ENCODE measurements around the gene TCERG1L. TPM values are rescaled to one million over a fixed set of nuclear protein-coding genes. Genes with fewer than 3 reads are reported as not detected.

The TCERG1L gene
- total RNA-seq, 1 donor from 2014 or later: 0.46 TPM

GRCh38 chr10:131314799-131315198 lies 3.3 kb upstream of the TCERG1L start:
- H3K36me3 ChIP-seq (ENCODE audit: control insufficient read depth, insufficient read depth, low read length): no peaks in the 10 kb centered on the region
- peaks cover 23% of the 10 kb centered on the region for H3K27me3 ChIP-seq (ENCODE audit: control insufficient read depth, insufficient read depth, low read length)
- no peak for DNase-seq (ENCODE audit: low read depth)
- no peak overlapping the region for H3K4me3 ChIP-seq (ENCODE audit: low read depth, low read length)
- TF ChIP-seq, protein P1, sequence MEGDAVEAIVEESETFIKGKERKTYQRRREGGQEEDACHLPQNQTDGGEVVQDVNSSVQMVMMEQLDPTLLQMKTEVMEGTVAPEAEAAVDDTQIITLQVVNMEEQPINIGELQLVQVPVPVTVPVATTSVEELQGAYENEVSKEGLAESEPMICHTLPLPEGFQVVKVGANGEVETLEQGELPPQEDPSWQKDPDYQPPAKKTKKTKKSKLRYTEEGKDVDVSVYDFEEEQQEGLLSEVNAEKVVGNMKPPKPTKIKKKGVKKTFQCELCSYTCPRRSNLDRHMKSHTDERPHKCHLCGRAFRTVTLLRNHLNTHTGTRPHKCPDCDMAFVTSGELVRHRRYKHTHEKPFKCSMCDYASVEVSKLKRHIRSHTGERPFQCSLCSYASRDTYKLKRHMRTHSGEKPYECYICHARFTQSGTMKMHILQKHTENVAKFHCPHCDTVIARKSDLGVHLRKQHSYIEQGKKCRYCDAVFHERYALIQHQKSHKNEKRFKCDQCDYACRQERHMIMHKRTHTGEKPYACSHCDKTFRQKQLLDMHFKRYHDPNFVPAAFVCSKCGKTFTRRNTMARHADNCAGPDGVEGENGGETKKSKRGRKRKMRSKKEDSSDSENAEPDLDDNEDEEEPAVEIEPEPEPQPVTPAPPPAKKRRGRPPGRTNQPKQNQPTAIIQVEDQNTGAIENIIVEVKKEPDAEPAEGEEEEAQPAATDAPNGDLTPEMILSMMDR (IDR thresholded peaks at IDR 0.05; ENCODE audit: insufficient read depth, low read length, poor library complexity, severe bottlenecking): no peak

DNA sequence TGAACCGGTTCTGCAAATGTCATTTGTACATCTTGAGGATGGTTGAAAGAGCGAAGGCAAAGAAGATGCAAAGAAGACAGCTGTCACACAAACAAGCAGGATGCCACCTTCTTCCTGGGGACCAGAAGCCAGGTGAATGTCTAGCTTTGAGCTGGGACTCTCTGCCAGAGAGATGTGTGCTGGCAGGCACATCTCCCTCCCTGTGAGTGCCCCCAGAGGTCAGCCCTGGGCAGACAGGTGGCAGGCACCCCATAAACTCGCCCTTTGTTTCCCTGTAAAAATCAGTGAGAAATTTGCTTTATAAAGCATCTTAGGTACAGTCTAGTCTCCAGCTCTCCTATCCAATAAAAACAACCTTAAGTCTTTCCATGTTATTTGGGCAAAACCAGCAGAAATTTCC lies 2.6 kb upstream of the TCERG1L start:
- DNase-seq (ENCODE audit: low read depth): no peak
- TF ChIP-seq, protein P1 (IDR thresholded peaks at IDR 0.05; ENCODE audit: insufficient read depth, low read length, poor library complexity, severe bottlenecking): no peak
- Histone ChIP-seq H3K27me3 (ENCODE audit: control insufficient read depth, insufficient read depth, low read length) (peaks cover 23% of the 10 kb centered on the region), H3K36me3 (ENCODE audit: control insufficient read depth, insufficient read depth, low read length) (no peaks in the 10 kb centered on the region), H3K4me3 (ENCODE audit: low read depth, low read length) (no peak overlapping the region)

- H3K4me3 ChIP-seq (ENCODE audit: low read depth, low read length): no peak overlapping the region
- no peaks in the 10 kb centered on the region for H3K36me3 ChIP-seq (ENCODE audit: control insufficient read depth, insufficient read depth, low read length)
- TF ChIP-seq, protein P1 (IDR thresholded peaks at IDR 0.05; ENCODE audit: insufficient read depth, low read length, poor library complexity, severe bottlenecking): no peak
- no peak for DNase-seq (ENCODE audit: low read depth)
- peaks cover 23% of the 10 kb centered on the region for H3K27me3 ChIP-seq (ENCODE audit: control insufficient read depth, insufficient read depth, low read length)
These were observed 1.9 kb upstream of the TCERG1L start for GRCh38 chr10:131313377-131313776.

DNA sequence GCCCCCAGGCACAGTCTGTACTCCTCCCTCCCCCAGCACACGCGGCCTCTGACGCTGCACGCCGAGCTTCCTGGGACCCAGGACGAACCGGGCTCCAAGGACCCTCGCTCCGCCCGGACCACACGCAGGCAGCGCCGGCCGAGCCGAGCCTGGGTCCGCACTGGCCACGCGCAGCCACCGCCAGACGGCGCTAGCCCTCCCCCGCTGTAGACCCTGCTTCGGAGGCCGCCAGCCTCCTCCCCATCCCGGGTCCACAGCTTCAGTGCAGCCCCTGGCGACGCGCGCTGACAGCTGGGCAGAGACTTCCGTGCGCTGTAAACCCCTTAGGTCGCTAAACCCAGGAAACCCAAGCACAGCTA lies 936 bp upstream of the TCERG1L start:
- Histone ChIP-seq H3K4me3 (ENCODE audit: low read depth, low read length) (peak overlapping the region; percentile 30), H3K27me3 (ENCODE audit: control insufficient read depth, insufficient read depth, low read length) (peaks cover 23% of the 10 kb centered on the region), H3K36me3 (ENCODE audit: control insufficient read depth, insufficient read depth, low read length) (no peaks in the 10 kb centered on the region)
- peak; percentile 4 for DNase-seq (ENCODE audit: low read depth)
- TF ChIP-seq, protein P1 (IDR thresholded peaks at IDR 0.05; ENCODE audit: insufficient read depth, low read length, poor library complexity, severe bottlenecking): peak; percentile 26

DNA sequence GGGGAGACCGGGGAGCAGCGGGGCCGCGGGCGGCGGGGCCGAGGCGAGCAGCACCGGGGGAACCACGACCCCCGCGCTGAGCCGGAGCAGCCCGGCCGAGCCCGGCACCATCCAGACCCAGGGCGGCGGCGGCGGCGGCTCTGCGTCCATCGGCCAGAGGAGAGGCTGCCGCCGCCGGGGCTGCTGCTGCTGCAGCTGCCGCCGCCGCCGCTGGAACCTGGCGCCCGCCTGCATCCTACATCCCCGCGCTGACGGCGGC lies 190 bp downstream of the TCERG1L start:
- Histone ChIP-seq H3K27me3 (ENCODE audit: control insufficient read depth, insufficient read depth, low read length) (peaks cover 23% of the 10 kb centered on the region), H3K36me3 (ENCODE audit: control insufficient read depth, insufficient read depth, low read length) (no peaks in the 10 kb centered on the region), H3K4me3 (ENCODE audit: low read depth, low read length) (no peak overlapping the region)
- DNase-seq (ENCODE audit: low read depth): no peak
- TF ChIP-seq, protein P1 (IDR thresholded peaks at IDR 0.05; ENCODE audit: insufficient read depth, low read length, poor library complexity, severe bottlenecking): no peak

DNA sequence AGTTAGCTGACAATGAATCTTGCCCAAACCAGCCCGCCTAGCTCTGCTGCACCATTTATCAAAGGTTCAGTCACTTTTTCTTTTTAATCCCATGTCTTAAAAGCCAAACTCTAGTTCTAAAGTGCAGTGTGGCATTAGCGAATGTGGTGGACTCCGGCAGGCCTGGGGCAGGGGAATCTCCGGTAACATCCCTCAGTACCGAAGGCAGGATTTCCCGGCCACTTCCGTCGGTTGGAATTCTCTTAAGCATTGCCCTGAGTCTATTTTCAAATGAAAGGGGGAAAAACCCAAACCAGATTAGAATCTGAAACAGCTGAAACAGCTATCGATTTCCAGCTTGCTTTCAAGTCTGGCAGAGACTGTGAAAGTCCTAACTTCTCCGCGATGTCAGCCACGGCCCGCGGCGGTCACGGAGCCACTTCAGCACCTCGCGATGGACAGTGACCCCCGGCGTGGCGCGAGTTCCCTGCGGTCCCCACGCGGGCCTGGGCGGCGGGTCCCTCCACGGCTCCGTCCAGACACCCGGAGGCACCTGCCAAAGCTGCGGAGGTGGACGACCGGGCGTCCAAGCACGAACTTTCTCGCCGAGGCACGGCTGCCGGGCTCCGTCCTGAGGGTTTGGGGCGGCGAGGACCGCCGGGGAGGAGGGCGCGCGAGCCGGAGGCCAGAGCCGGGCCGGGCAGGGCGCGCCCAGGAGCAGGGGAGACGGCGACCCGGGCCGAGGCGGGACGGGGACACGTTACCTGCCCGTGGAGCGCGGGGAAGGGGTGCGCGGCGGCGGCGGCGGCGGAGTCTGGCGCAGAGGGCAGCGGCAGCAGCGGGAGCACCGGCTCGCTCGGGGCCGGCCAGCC lies 745 bp downstream of the TCERG1L start:
- peaks cover 23% of the 10 kb centered on the region for H3K27me3 ChIP-seq (ENCODE audit: control insufficient read depth, insufficient read depth, low read length)
- H3K4me3 ChIP-seq (ENCODE audit: low read depth, low read length): no peak overlapping the region
- no peaks in the 10 kb centered on the region for H3K36me3 ChIP-seq (ENCODE audit: control insufficient read depth, insufficient read depth, low read length)
- no peak for DNase-seq (ENCODE audit: low read depth)
- TF ChIP-seq, protein P1 (IDR thresholded peaks at IDR 0.05; ENCODE audit: insufficient read depth, low read length, poor library complexity, severe bottlenecking): no peak

All from kidney epithelial cell (primary cell).